Subcutaneous adipose tissue (tissue), 4 donors: ENCODE results near the gene NTPCR. TPM values are rescaled to one million over a fixed set of nuclear protein-coding genes. Genes with fewer than 3 reads are reported as not detected.

Experiments
- CTCF ChIP-seq: fragments of 450-650 bp; IDR thresholded peaks from one replicate; pipeline ENCODE4 v1.5.1; 2016; ENCODE audit warnings: low read depth, mild to moderate bottlenecking, control low read depth, antibody characterized with exemption, moderate library complexity
- total RNA-seq, 4 donors: library from RNA; depleted of rRNA; stranded (reverse); fragments of >200 nt; gene quantifications; one replicate each; pipeline ENCODE4 v1.1.0, GENCODE V29; 2016

Gene NTPCR
- total RNA-seq, 4 donors from 2014 or later: 12.4 to 26.0 (median 24.0) TPM

GRCh38 chr1:232982238-232982944, 32.0 kb downstream of the NTPCR start:
- TF ChIP-seq CTCF: no peak

GRCh38 chr1:232983375-232983774, 33.0 kb downstream of the NTPCR start:
- TF ChIP-seq CTCF: no peak

- TF ChIP-seq CTCF: no peak
These were observed 33.6 kb downstream of the NTPCR start for GRCh38 chr1:232983817-232984567.

GRCh38 chr1:232984577-232985425, 34.4 kb downstream of the NTPCR start:
- no peak for TF ChIP-seq CTCF

- TF ChIP-seq CTCF: no peak
These were observed 35.6 kb downstream of the NTPCR start for GRCh38 chr1:232985882-232986526.

GRCh38 chr1:232986527-232986922, 36.1 kb downstream of the NTPCR start:
- TF ChIP-seq CTCF: no peak
